LNCAP (cell line): ENCODE data around the gene NOC4L.

ENCODE experiments used
- TF ChIP-seq, protein P1 (sequence below): fragments of 450-650 bp; IDR thresholded peaks from 2 replicates; pipeline ENCODE4 v1.5.1; 2017; ENCODE audit warnings: mild to moderate bottlenecking

Gene NOC4L

GRCh38 chr12:132144115-132144809 lies at the start of gene NOC4L, which contains the start of gene DDX51:
Gene NOC4L (plus strand): TSS chr12:132144457. CDS start chr12:132144489, 32 bp downstream.
Gene DDX51 (minus strand): TSS chr12:132144319. CDS start chr12:132144296, 23 bp downstream.
- TF ChIP-seq, protein P1, sequence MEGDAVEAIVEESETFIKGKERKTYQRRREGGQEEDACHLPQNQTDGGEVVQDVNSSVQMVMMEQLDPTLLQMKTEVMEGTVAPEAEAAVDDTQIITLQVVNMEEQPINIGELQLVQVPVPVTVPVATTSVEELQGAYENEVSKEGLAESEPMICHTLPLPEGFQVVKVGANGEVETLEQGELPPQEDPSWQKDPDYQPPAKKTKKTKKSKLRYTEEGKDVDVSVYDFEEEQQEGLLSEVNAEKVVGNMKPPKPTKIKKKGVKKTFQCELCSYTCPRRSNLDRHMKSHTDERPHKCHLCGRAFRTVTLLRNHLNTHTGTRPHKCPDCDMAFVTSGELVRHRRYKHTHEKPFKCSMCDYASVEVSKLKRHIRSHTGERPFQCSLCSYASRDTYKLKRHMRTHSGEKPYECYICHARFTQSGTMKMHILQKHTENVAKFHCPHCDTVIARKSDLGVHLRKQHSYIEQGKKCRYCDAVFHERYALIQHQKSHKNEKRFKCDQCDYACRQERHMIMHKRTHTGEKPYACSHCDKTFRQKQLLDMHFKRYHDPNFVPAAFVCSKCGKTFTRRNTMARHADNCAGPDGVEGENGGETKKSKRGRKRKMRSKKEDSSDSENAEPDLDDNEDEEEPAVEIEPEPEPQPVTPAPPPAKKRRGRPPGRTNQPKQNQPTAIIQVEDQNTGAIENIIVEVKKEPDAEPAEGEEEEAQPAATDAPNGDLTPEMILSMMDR, result no peak

DNA sequence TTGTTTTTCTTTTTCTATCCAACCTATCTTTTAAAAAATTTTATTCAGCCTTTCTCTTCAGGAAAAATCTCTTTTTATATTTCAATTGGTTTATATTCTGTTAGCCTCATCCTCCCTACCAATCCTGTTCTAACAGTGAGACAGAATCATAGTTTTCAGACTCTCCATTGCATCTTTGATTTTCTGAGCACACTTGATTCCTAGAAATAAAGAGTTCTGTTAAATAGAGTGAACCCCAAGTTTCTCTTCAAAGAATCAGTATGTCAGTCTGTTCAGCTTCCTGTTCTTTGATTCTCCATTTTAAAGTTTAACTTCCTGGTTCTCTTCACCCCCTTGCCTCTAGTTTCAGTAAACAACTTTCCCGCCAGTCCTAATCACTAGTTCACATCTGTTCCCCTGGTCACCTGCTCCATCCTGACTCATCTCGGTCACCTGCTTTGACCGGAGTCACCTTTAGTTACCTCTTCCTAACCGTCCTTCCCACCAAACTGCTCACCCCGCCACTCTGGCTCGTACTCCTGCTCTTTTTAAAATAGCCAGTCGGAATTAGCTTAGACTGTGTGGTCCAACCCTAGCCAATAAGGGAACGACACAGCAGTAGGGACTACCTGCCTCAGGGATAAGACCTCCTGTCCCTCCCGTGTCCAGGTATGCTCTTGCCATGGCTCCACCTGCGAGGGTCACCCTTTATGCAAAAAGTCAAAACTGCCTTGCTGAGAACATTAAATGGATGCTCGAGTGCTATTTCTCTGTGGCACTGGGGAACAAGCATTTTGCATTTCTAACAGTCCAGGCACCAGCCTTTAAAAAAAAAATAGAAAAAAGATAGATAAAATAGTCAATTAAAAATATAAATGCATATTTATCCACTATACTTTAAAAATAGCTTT lies 48.5 kb upstream of the NOC4L start:
- TF ChIP-seq, protein P1, result no peak

DNA sequence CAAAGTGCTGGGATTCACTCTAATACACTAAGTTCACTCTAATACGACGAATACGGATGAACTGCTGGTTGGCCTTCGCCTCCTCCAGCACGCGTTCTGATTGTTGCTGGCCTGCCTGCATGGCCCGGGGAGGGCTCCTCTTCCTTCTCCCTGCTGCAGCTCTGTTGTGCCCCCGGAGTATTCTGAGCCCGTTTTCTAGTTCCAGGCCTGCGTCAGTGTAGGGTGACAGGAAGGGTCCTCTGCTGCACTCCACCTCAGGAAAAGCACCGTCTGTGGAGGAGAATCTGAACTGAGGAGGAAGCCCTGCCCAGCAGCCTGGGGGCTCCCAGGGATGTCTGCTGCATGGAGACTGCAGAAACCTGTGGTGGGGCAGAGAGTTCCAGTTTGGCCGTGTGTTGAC lies 44.5 kb upstream of the NOC4L start:
- TF ChIP-seq, protein P1, result no peak

DNA sequence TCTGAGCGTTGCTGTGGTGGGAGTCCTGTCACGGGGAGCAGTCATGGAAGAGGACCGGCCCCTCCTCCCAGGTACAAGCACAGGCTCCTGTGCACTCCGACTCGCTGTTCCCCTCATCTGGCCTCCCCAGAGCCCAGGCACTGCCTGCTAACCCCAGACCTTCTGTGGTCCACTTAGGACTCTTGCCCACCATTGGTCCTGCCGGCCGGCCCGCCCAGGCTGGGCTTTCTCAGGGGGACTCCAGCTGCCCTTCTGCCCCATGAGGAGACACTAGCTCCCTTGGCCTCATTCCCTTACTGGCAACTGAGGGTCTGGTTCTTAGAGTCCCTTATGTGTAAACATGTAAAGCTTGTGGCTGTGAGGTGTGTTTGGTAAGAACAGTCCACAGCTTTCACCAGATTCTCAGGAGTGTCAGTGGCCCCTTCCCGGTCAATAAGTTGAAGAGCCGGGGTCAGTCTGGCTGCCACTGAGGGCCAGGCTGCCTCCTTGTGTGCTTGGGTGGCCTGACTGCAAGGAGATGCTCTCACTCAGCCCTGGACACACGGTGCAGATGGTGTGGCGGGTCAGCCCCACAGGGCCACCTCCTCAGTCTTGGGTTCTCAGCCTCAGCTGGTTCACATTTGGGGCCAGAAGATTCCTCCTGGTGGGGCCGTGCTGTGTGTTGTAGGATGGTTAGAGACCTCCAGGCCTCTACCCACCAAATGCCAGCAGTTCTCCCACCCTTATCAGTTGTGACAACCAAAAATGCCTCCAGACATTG lies 43.8 kb upstream of the NOC4L start:
- TF ChIP-seq, protein P1, result no peak

DNA sequence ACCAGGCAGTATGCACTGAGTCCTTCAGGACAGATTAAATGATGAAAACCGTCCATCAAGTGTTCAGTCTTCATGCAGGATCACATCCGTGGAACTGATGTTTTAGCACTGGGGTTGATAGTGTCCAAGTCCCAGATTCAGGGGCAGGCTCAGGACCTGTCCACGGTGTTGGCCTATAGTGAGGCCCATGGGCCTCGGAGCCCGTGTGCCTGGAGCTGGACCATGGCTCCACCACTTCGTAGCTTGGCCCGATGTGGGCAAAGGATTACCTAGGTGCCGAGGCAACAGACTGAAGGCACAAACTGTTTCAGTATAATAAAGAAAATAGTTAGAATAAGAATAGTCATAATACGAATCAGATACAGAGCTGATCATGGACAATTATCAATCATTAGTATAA lies 42.0 kb upstream of the NOC4L start:
- TF ChIP-seq, protein P1, result no peak

DNA sequence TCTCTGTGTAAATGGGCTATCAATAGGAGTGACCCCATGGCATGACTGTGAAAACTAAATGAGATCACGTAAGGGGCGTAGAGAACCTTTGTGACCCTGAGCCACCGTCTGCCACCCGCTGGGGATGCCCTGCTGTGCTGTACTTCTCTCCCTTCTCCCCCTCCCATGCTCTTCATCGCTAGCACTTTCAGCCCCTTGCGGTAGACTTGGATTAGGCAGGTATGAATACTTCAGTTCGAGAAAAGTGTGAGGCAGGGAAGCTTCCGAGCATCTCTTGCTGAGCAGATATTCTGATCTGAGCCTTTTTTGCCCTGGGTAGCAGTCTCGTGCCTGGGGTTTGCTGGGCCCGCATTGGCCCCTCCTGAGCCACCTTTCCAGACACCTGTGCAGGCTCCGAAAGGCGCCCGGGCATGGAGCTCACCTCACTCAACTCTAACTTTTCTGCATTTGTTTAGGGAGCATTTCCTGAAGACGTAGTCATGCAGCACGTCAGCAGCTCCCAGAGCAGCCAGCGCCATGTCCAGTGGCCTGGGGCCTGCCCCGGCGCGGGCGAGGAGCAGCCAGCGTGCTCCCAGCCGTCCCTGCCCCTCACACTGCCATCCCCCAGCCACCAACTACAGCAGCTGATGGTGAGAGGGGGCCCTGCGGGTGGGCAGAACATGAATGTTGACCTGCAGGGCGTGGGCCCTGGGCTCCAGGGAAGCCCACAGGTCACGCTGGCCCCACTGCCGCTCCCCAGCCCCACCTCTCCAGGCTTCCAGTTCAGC lies 40.5 kb upstream of the NOC4L start:
- TF ChIP-seq, protein P1, result no peak
